ENCODE measurements around the gene ATE1. TPM values are rescaled to one million over a fixed set of nuclear protein-coding genes. Genes with fewer than 3 reads are reported as not detected.
"Not testable (repeated sequence)": the region's sequence is repeated elsewhere in the genome, so short reads cannot be mapped to it uniquely, and the experiment has no call there.

Gene ATE1
- total RNA-seq, 1 donor from 2014 or later = 34.4 TPM

DNA sequence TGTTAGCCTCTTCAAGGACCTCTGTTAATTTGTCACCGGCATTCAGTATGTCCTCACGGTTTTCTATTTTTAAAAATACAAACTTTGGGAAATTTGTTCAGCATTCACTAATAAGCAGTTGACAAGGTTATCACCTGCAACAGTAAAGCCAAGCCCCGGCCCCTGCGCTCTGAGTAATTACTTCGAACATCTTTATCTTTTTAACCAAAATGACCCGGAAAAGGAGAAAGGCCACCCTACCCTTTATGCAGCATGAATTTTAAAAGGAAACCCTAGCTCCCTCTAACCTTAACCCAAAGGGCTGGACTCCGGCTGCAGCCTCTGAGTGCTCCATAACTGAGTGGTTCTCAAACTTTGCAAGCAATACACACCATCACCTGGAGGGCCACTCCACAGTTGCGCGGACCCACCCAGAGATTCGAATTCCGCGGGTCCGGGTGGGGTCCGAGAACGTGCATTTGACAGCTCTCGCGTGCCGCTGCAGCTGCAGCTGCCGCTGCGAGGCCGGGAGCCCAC, 46.2 kb upstream of the ATE1 start:
- H3K27ac ChIP-seq (replicated peaks) = peak overlapping the region; percentile 98
- H3K9me3 ChIP-seq (replicated peaks) = no peaks in the 10 kb centered on the region
- peaks cover 37% of the 10 kb centered on the region for H3K4me1 ChIP-seq
- no peaks in the 10 kb centered on the region for H3K27me3 ChIP-seq (ENCODE audit: low read depth)
- peak overlapping the region; percentile 90 for H3K4me3 ChIP-seq
- no peak for DNase-seq
- no peak for TF ChIP-seq CTCF (IDR thresholded peaks at IDR 0.05; ENCODE audit: borderline replicate concordance)
- H3K36me3 ChIP-seq = peaks cover 24% of the 10 kb centered on the region
- intact Hi-C loops (cut with micrococcal nuclease) = no loop called here

DNA sequence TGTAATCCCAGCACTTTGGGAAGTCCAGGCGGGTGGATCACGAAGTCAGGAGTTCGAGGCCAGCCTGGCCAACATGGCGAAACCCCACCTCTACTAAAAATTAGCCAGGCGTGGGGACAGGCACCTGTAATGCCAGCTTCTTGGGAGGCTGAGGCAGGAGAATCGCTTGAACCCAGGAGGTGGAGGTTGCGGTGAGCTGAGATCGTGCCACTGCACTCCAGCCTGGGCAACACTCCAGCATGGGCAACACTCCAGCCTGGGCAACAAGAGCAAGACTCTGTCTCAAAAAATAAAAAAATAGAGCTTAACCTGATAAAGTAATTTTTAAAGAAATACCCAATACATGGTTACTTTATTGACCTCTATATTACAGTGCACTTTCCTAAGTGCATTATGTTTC, 41.3 kb upstream of the ATE1 start:
- H3K9me3 ChIP-seq (replicated peaks); intact Hi-C loops (cut with micrococcal nuclease); H3K27me3 ChIP-seq (ENCODE audit: low read depth); H3K27ac ChIP-seq (replicated peaks); H3K4me3 ChIP-seq: not testable (repeated sequence)
- Histone ChIP-seq H3K36me3 (peaks cover 68% of the 10 kb centered on the region), H3K4me1 (peaks cover 20% of the 10 kb centered on the region)
- DNase-seq = peak; percentile 26

DNA sequence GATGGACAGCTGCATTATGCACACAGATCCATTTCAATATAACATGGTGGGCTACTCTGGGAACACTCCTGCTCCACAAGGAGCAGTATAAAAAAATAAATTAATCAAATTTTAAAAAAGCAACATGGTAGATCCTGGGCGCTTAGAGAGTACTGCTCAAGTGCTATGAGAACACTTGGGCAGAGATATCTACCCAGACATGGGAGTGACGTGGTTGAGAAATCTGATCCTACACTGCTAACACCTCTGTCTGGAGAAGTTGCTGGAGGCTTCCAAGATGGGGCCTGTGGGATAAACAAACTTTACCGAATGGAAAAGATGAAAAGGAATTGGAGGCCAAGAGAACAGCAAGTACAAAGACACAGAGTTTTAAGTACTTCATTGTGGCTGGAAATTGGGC, 38.2 kb upstream of the ATE1 start:
- H3K4me1 ChIP-seq = no peaks in the 10 kb centered on the region
- H3K27ac ChIP-seq (replicated peaks) = no peak overlapping the region
- H3K36me3 ChIP-seq = peaks cover 82% of the 10 kb centered on the region
- H3K27me3 ChIP-seq (ENCODE audit: low read depth) = no peaks in the 10 kb centered on the region
- intact Hi-C loops (cut with micrococcal nuclease) = no loop called here
- no peak for TF ChIP-seq CTCF (IDR thresholded peaks at IDR 0.05; ENCODE audit: borderline replicate concordance)
- H3K9me3 ChIP-seq (replicated peaks) = no peaks in the 10 kb centered on the region
- no peak overlapping the region for H3K4me3 ChIP-seq
- no peak for DNase-seq

DNA sequence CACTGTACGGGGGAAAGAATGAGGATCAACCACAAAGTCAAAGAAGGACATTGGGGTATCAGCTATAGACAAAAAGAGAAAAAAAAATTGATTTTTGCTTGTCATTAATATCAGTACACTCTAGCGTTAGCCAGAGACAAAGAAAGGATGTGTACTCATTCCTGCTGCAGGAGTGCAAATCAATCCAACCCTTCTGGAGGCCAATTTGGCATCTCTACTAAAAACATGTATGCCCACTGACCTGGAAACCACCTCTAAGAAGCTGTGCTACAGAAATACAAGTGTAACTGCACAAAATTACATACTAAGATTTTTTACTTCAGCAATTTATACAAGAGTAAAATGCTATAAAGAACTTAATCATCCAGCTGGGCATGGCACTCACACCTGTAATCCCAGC, 33.6 kb upstream of the ATE1 start:
- no peak for DNase-seq
- no peak overlapping the region for H3K4me3 ChIP-seq
- no peaks in the 10 kb centered on the region for H3K27me3 ChIP-seq (ENCODE audit: low read depth)
- no peak for TF ChIP-seq CTCF (IDR thresholded peaks at IDR 0.05; ENCODE audit: borderline replicate concordance)
- H3K4me1 ChIP-seq = no peaks in the 10 kb centered on the region
- no peak overlapping the region for H3K27ac ChIP-seq (replicated peaks)
- H3K36me3 ChIP-seq = peaks cover 78% of the 10 kb centered on the region
- intact Hi-C loops (cut with micrococcal nuclease) = no loop called here
- no peaks in the 10 kb centered on the region for H3K9me3 ChIP-seq (replicated peaks)

- H3K27ac ChIP-seq (replicated peaks) = no peak overlapping the region
- no peak overlapping the region for H3K4me3 ChIP-seq
- H3K4me1 ChIP-seq = no peaks in the 10 kb centered on the region
- H3K36me3 ChIP-seq = peaks cover 74% of the 10 kb centered on the region
- intact Hi-C loops (cut with micrococcal nuclease) = no loop called here
- TF ChIP-seq CTCF (IDR thresholded peaks at IDR 0.05; ENCODE audit: borderline replicate concordance) = no peak
- H3K27me3 ChIP-seq (ENCODE audit: low read depth) = no peaks in the 10 kb centered on the region
- no peak for DNase-seq
- no peaks in the 10 kb centered on the region for H3K9me3 ChIP-seq (replicated peaks)
These were observed 31.8 kb upstream of the ATE1 start for GRCh38 chr10:121959671-121960070.

DNA sequence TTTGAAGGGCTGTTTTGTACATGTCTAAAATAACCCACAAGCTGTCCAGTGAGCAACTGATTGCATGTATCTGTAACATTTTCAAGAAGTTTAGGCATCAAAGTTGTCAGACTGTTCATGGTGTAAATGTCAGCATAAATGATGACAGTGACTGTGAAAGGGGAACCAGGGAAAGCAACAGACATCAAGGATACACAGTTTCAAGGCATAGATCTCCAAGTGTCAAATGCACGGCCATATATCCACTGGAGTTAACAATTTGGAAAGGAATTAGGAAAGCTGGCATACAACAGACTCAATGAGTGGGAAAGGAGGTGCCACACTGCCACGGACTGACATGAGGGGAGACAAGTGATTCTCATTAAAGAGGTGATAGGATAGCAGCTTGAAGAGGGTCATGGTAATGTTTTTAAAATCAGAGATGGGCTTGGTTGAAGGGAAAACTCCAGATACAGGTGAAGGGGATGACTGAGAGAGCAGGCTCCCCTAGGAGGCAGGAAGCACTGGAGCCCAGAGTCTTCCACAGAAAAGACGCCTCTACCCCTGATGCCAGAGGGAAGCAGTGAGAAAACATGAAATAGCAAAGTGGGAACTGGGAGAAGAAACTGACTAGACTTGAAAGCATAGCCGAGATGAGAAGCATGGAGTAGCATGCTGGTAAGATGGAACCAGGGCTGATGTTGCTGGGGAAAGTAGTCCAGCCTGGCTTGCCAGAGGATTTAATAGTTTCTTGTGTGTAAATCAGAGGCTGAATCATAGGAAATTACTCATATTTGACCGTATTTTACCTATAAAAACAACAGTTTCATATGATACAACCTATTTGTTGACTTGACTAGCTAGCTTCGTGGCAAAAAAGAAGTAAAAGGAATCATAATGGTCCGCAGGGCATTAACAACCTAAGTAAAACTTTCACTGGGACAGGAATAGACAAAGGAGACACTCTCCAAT, 28.6 kb upstream of the ATE1 start:
- Histone ChIP-seq H3K9me3 (replicated peaks) (no peaks in the 10 kb centered on the region), H3K36me3 (peaks cover 65% of the 10 kb centered on the region), H3K27ac (replicated peaks) (no peak overlapping the region), H3K27me3 (ENCODE audit: low read depth) (no peaks in the 10 kb centered on the region), H3K4me3 (no peak overlapping the region), H3K4me1 (no peaks in the 10 kb centered on the region)
- intact Hi-C loops (cut with micrococcal nuclease) = no loop called here
- DNase-seq = no peak
- no peak for TF ChIP-seq CTCF (IDR thresholded peaks at IDR 0.05; ENCODE audit: borderline replicate concordance)

All from left ventricle myocardium inferior (tissue), 1 donor.